SK-N-SH treated with all-trans-retinoic acid at 6 μM for 48 hours (cell line): ENCODE data around the gene LY6G6F.

Source experiments
- ATAC-seq: fragments of 200-7000 bp; cut with Tn5 transposase; 3 replicates; pipeline ENCODE4 v1.9.1; 2020; ENCODE audit warnings: mild to moderate bottlenecking, moderate library complexity
- ARNTL ChIP-seq: fragments of 450-650 bp; formaldehyde crosslinking; IDR thresholded peaks from 2 replicates; pipeline ENCODE4 v1.5.0; 2020; ENCODE audit warnings: low read depth, mild to moderate bottlenecking, moderate library complexity, borderline replicate concordance
- BACH2 ChIP-seq: fragments of 250-450 bp; sonication (Bioruptor Pico); IDR thresholded peaks from 2 replicates; pipeline ENCODE4 v1.9.0; 2021; ENCODE audit warnings: mild to moderate bottlenecking, borderline replicate concordance
- CSDC2 ChIP-seq: fragments of 250-450 bp; sonication (Bioruptor Pico); IDR thresholded peaks from 2 replicates; pipeline ENCODE4 v1.5.0; 2020; ENCODE audit warnings: mild to moderate bottlenecking, moderate library complexity
- ESRRG ChIP-seq: fragments of 250-450 bp; sonication (Bioruptor Pico); IDR thresholded peaks from 2 replicates; pipeline ENCODE4 v1.6.1; 2021; ENCODE audit warnings: mild to moderate bottlenecking
- ISL1 ChIP-seq: fragments of 250-450 bp; sonication (Bioruptor Pico); IDR thresholded peaks from 2 replicates; pipeline ENCODE4 v2.1.2; 2022; ENCODE audit warnings: mild to moderate bottlenecking, moderate library complexity
- OSR1 ChIP-seq: fragments of 250-450 bp; sonication (Bioruptor Pico); IDR thresholded peaks from 2 replicates; pipeline ENCODE4 v1.8.0; 2022; ENCODE audit warnings: moderate library complexity, mild to moderate bottlenecking, inconsistent platforms
- PPARA ChIP-seq: fragments of 250-450 bp; sonication (Bioruptor Pico); IDR thresholded peaks from 2 replicates; pipeline ENCODE4 v1.5.0; 2020; ENCODE audit warnings: mild to moderate bottlenecking, borderline replicate concordance
- RARB ChIP-seq: fragments of 250-450 bp; sonication (Bioruptor Pico); IDR thresholded peaks from 2 replicates; pipeline ENCODE4 v1.8.0; 2021; ENCODE audit warnings: mild to moderate bottlenecking, moderate library complexity
- SNAI2 ChIP-seq: fragments of 250-450 bp; sonication (Bioruptor Pico); IDR thresholded peaks from 2 replicates; pipeline ENCODE4 v1.5.0; 2020; ENCODE audit warnings: mild to moderate bottlenecking, moderate library complexity
- TCF4 ChIP-seq: fragments of 250-450 bp; sonication (Bioruptor Pico); IDR thresholded peaks from 2 replicates; pipeline ENCODE4 v1.8.0; 2021; ENCODE audit warnings: mild to moderate bottlenecking, moderate library complexity, borderline replicate concordance
- TOX ChIP-seq: fragments of 250-450 bp; sonication (Bioruptor Pico); IDR thresholded peaks from 2 replicates; pipeline ENCODE4 v1.8.0; 2021; ENCODE audit warnings: mild to moderate bottlenecking, moderate library complexity, borderline replicate concordance
- ZC3H10 ChIP-seq: fragments of 250-450 bp; sonication (Bioruptor Pico); IDR thresholded peaks from 2 replicates; pipeline ENCODE4 v1.5.1; 2021; ENCODE audit warnings: mild to moderate bottlenecking, moderate library complexity
- ZNF565 ChIP-seq: fragments of 450-650 bp; formaldehyde crosslinking; conservative IDR thresholded peaks from 2 replicates; pipeline ENCODE4 v1.5.0; 2020; ENCODE audit warnings: low read depth, mild to moderate bottlenecking, moderate library complexity
- ZNF70 ChIP-seq: fragments of 450-650 bp; formaldehyde crosslinking; IDR thresholded peaks from 2 replicates; pipeline ENCODE4 v1.5.0; 2020; ENCODE audit warnings: mild to moderate bottlenecking, moderate library complexity
- ZNF8 ChIP-seq: fragments of 450-650 bp; formaldehyde crosslinking; IDR thresholded peaks from 2 replicates; pipeline ENCODE4 v1.5.0; 2020; ENCODE audit warnings: mild to moderate bottlenecking, moderate library complexity
- TF ChIP-seq, protein P1 (sequence below): fragments of 250-450 bp; sonication (Bioruptor Pico); IDR thresholded peaks from 2 replicates; pipeline ENCODE4 v1.5.1; 2021; ENCODE audit warnings: mild to moderate bottlenecking, moderate library complexity
- TF ChIP-seq, protein P2 (sequence below): fragments of 250-450 bp; sonication (Bioruptor Pico); IDR thresholded peaks from 2 replicates; pipeline ENCODE4 v1.8.0; 2021; ENCODE audit warnings: low read depth, mild to moderate bottlenecking, moderate library complexity, borderline replicate concordance
- TF ChIP-seq, protein P3 (sequence below): fragments of 250-450 bp; sonication (Bioruptor Pico); IDR thresholded peaks from 2 replicates; pipeline ENCODE4 v1.8.0; 2020; ENCODE audit warnings: mild to moderate bottlenecking, moderate library complexity, borderline replicate concordance
- TF ChIP-seq, protein P4 (sequence below): fragments of 250-450 bp; sonication (Bioruptor Pico); IDR thresholded peaks from 2 replicates; pipeline ENCODE4 v1.5.0; 2020; ENCODE audit warnings: mild to moderate bottlenecking, moderate library complexity

LY6G6F gene

DNA sequence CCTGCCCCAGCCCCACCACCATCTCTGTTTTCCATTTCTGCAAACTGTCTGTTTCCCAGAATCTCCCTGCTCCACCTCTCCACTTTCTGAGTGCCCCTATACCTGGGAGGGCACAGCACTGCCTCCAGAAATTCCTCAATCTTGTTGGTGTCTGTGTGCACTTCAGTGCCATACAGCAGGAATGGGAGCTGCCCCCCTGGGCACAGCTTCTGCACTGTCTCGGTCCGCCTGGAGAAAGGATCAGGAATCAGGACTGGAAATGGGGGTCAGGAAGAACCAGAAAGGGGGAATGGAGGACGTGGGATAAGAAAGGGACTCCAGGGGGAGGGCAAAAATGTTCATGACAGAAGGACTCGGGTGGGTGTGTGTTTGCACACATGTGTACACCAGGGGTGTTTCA, 27.1 kb downstream of the LY6G6F start (continued):
- TF ChIP-seq, protein P1, sequence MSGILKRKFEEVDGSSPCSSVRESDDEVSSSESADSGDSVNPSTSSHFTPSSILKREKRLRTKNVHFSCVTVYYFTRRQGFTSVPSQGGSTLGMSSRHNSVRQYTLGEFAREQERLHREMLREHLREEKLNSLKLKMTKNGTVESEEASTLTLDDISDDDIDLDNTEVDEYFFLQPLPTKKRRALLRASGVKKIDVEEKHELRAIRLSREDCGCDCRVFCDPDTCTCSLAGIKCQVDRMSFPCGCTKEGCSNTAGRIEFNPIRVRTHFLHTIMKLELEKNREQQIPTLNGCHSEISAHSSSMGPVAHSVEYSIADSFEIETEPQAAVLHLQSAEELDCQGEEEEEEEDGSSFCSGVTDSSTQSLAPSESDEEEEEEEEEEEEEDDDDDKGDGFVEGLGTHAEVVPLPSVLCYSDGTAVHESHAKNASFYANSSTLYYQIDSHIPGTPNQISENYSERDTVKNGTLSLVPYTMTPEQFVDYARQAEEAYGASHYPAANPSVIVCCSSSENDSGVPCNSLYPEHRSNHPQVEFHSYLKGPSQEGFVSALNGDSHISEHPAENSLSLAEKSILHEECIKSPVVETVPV = no peak
- TF ChIP-seq ZNF70 (CRISPR knock-in tag) (no peak), PPARA (no peak)

DNA sequence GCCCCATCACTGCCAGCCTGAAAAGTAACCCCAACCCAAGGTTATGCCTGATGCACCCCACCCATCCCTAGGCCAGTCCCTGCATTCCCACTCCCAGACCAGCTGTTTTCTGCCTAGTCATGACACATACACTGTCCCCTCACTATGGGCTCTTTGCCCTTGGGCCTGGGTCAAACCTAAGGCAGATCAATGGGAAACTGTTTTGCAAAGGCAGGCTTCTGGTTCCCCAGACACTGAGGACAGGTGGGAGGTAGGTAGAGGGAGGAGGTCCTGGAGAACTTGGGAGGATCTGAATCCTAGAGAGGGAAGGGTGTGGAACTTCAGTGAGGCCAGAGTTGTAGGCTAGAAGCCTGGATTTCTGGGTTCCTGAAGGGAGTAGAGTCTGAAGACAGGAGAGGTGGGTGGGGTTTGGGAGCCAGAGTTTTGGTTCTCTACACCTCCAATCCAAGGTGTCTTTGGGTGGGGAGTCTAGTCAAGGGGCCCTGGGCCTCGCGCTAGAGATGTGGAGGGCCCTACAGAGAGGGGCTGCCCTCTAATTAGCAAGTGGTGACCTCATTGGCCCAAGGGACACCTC, 27.7 kb downstream of the LY6G6F start:
- TF ChIP-seq CSDC2 (CRISPR knock-in tag) (no peak), RARB (CRISPR knock-in tag) (no peak), ZNF70 (CRISPR knock-in tag) (no peak), ZNF565 (CRISPR knock-in tag) (no peak), ESRRG (CRISPR knock-in tag) (no peak), BACH2 (CRISPR knock-in tag) (no peak)
- TF ChIP-seq, protein P2, sequence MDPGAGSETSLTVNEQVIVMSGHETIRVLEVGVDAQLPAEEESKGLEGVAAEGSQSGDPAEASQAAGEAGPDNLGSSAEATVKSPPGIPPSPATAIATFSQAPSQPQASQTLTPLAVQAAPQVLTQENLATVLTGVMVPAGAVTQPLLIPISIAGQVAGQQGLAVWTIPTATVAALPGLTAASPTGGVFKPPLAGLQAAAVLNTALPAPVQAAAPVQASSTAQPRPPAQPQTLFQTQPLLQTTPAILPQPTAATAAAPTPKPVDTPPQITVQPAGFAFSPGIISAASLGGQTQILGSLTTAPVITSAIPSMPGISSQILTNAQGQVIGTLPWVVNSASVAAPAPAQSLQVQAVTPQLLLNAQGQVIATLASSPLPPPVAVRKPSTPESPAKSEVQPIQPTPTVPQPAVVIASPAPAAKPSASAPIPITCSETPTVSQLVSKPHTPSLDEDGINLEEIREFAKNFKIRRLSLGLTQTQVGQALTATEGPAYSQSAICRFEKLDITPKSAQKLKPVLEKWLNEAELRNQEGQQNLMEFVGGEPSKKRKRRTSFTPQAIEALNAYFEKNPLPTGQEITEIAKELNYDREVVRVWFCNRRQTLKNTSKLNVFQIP (CRISPR knock-in tag) = no peak
- TF ChIP-seq, protein P3, sequence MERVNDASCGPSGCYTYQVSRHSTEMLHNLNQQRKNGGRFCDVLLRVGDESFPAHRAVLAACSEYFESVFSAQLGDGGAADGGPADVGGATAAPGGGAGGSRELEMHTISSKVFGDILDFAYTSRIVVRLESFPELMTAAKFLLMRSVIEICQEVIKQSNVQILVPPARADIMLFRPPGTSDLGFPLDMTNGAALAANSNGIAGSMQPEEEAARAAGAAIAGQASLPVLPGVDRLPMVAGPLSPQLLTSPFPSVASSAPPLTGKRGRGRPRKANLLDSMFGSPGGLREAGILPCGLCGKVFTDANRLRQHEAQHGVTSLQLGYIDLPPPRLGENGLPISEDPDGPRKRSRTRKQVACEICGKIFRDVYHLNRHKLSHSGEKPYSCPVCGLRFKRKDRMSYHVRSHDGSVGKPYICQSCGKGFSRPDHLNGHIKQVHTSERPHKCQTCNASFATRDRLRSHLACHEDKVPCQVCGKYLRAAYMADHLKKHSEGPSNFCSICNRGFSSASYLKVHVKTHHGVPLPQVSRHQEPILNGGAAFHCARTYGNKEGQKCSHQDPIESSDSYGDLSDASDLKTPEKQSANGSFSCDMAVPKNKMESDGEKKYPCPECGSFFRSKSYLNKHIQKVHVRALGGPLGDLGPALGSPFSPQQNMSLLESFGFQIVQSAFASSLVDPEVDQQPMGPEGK = no peak
- ATAC-seq = no peak

DNA sequence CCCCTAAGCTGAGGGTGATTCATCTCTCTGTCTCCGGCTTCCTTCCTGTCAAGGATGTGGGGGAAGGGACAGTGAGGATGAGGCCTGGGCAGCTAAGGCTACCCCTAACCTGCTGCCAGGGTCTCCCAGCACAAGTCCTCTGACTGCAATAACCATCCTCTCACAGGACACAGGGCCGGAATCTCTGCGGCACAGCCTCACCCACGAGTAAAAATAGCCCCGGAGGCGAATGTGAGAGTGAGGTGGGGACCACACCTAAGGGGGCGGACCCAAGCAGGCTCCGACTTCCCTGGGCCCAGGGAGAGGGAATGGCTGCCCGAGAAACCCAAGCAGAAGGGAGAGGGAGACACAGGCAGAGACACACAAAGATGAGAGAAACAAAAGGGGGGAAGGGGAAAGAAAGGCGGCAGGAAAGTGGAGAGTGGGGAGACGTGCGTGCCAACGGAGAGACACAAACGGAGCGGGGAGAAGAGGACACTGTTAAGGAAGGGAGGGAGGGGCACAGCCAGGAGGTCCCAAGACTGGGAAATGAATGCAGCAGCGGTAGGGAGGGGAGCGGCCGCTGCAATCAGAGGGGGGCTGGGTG, 28.2 kb downstream of the LY6G6F start:
- ATAC-seq = peak; percentile 7; the same call in 2 of the 3 replicates
- TF ChIP-seq RARB (CRISPR knock-in tag) (no peak), ARNTL (CRISPR knock-in tag) (no peak), TCF4 (CRISPR knock-in tag) (no peak), SNAI2 (no peak), OSR1 (CRISPR knock-in tag) (no peak), ZNF8 (CRISPR knock-in tag) (no peak), ZC3H10 (CRISPR knock-in tag) (no peak), ZNF565 (CRISPR knock-in tag) (no peak), TOX (CRISPR knock-in tag) (no peak), ZNF70 (CRISPR knock-in tag) (no peak), BACH2 (CRISPR knock-in tag) (no peak), CSDC2 (CRISPR knock-in tag) (no peak), ISL1 (CRISPR knock-in tag) (no peak), ESRRG (CRISPR knock-in tag) (no peak)
- TF ChIP-seq, protein P1 = no peak
- TF ChIP-seq, protein P4, sequence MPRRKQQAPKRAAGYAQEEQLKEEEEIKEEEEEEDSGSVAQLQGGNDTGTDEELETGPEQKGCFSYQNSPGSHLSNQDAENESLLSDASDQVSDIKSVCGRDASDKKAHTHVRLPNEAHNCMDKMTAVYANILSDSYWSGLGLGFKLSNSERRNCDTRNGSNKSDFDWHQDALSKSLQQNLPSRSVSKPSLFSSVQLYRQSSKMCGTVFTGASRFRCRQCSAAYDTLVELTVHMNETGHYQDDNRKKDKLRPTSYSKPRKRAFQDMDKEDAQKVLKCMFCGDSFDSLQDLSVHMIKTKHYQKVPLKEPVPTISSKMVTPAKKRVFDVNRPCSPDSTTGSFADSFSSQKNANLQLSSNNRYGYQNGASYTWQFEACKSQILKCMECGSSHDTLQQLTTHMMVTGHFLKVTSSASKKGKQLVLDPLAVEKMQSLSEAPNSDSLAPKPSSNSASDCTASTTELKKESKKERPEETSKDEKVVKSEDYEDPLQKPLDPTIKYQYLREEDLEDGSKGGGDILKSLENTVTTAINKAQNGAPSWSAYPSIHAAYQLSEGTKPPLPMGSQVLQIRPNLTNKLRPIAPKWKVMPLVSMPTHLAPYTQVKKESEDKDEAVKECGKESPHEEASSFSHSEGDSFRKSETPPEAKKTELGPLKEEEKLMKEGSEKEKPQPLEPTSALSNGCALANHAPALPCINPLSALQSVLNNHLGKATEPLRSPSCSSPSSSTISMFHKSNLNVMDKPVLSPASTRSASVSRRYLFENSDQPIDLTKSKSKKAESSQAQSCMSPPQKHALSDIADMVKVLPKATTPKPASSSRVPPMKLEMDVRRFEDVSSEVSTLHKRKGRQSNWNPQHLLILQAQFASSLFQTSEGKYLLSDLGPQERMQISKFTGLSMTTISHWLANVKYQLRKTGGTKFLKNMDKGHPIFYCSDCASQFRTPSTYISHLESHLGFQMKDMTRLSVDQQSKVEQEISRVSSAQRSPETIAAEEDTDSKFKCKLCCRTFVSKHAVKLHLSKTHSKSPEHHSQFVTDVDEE = no peak
- TF ChIP-seq, all 23 proteins: peak for 0
